Glomerular endothelial cell (primary cell): ENCODE measurements around the gene CYP27C1. TPM values are rescaled to one million over a fixed set of nuclear protein-coding genes. Genes with fewer than 3 reads are reported as not detected.
"Not testable (repeated sequence)": the region's sequence is repeated elsewhere in the genome, so short reads cannot be mapped to it uniquely, and the experiment has no call there.

Experiments used
- DNase-seq: peaks from one replicate; pipeline ENCODE4 v3.0.0-alpha.2; 2011; ENCODE audit warnings: low read depth, low spot score; ENCODE audit errors: extremely low read depth
- total RNA-seq: library from RNA; depleted of rRNA; stranded (reverse); fragments of >200 nt; gene quantifications from 2 replicates; pipeline ENCODE4 v1.2.3, GENCODE V29; 2015

Gene CYP27C1
- 1.9 and 2.3 TPM in 2 replicates for total RNA-seq

- DNase-seq = no peak
Observed at GRCh38 chr2:127220102-127220767, at the start of gene CYP27C1. TSS of gene CYP27C1 (minus strand) at chr2:127220299. CDS start at chr2:127220270, 29 bp downstream.

GRCh38 chr2:127261804-127262406, 41.8 kb upstream of the CYP27C1 start:
- no peak for DNase-seq

- DNase-seq = no peak
Observed at GRCh38 chr2:127259355-127259754, 39.3 kb upstream of the CYP27C1 start.

- no peak for DNase-seq
Observed at GRCh38 chr2:127256866-127257265, 36.8 kb upstream of the CYP27C1 start.

- no peak for DNase-seq
Observed at GRCh38 chr2:127256381-127256780, 36.3 kb upstream of the CYP27C1 start.

GRCh38 chr2:127255721-127256120, 35.6 kb upstream of the CYP27C1 start:
- no peak for DNase-seq

- no peak for DNase-seq
Observed at GRCh38 chr2:127255146-127255545, 35.0 kb upstream of the CYP27C1 start.

GRCh38 chr2:127254386-127254981, 34.4 kb upstream of the CYP27C1 start:
- DNase-seq = no peak

- DNase-seq = not testable (repeated sequence)
Observed at GRCh38 chr2:127241184-127241583, 21.1 kb upstream of the CYP27C1 start.

- no peak for DNase-seq
Observed at GRCh38 chr2:127239395-127239794, 19.3 kb upstream of the CYP27C1 start.

- not testable (repeated sequence) for DNase-seq
Observed at GRCh38 chr2:127237768-127238167, 17.7 kb upstream of the CYP27C1 start.

- DNase-seq = no peak
Observed at GRCh38 chr2:127235082-127235702, 15.1 kb upstream of the CYP27C1 start.

- no peak for DNase-seq
Observed at GRCh38 chr2:127233710-127234109, 13.6 kb upstream of the CYP27C1 start.

GRCh38 chr2:127231130-127231865, 11.2 kb upstream of the CYP27C1 start:
- no peak for DNase-seq

GRCh38 chr2:127229555-127229954, 9.5 kb upstream of the CYP27C1 start:
- no peak for DNase-seq

- DNase-seq = no peak
Observed at GRCh38 chr2:127228102-127228501, 8.0 kb upstream of the CYP27C1 start.

- not testable (repeated sequence) for DNase-seq
Observed at GRCh38 chr2:127227264-127227660, 7.2 kb upstream of the CYP27C1 start.

- peak; percentile 39 for DNase-seq
Observed at GRCh38 chr2:127226520-127227263, 6.6 kb upstream of the CYP27C1 start.

GRCh38 chr2:127226132-127226519, 6.0 kb upstream of the CYP27C1 start:
- DNase-seq = no peak
